HG03354 (cell line): ENCODE results near the gene MAGEB3.
"Not testable (repeated sequence)": the region's sequence is repeated elsewhere in the genome, so short reads cannot be mapped to it uniquely, and the experiment has no call there.

Experiments
- ATAC-seq: cut with Tn5 transposase; IDR thresholded peaks from one replicate; pipeline ENCODE4 v1.9.1; 2021; ENCODE audit warnings: mild to moderate bottlenecking; ENCODE audit not compliant: unreplicated experiment, poor library complexity, severe bottlenecking

The MAGEB3 gene

GRCh38 chrX:30230395-30230794 is at the start of gene MAGEB3:
TSS of gene MAGEB3 (plus strand) at chrX:30230657. CDS start at chrX:30235925, 5,268 bp downstream.
- ATAC-seq: no peak

- ATAC-seq: no peak
Measured at GRCh38 chrX:30181353-30181752, 49.1 kb upstream of the MAGEB3 start.

DNA sequence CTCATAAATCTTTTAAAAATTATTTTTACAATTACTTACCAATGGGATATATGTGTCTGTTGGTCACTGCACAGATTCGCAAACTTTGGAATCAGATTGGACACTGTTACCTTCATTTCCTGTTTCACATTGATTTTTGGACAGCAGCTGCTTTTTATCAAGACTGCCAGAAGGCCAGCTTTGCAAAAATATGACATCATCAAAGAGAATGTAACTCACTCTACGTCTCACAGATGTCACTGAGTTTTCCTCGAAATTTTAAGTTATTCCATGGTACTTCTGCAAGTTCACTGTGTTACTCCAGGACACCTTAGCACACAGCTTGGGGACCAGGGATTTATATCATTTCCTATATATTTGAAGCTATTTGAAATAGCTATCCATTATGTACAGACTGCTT is 46.9 kb upstream of the MAGEB3 start:
- ATAC-seq: no peak

- no peak for ATAC-seq
Measured at GRCh38 chrX:30190426-30190825, 40.0 kb upstream of the MAGEB3 start.

GRCh38 chrX:30193910-30194309 is 36.5 kb upstream of the MAGEB3 start:
- ATAC-seq: not testable (repeated sequence)

DNA sequence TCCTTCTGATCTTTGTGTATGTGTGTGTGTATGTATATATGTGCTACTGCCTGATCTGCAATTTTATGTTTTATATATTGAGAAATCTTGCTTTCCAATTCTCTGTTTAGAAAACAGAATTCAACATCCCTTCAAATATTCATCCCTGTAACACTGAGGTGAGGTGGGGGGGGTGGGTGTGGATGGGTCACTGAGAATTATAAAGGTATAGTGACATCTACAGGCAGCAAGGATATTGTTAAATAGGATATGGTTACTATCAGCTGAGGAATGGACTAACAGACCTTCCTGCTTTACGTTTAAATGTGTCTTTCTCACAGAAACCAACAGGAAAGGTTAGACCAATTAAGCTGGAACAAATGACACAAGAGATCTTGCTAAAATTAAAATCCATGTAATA is 34.1 kb upstream of the MAGEB3 start:
- ATAC-seq: peak; percentile 57

- no peak for ATAC-seq
Measured at GRCh38 chrX:30212172-30212571, 18.3 kb upstream of the MAGEB3 start.

GRCh38 chrX:30215357-30215843 is 15.1 kb upstream of the MAGEB3 start, which contains the start of gene MAGEB2:
TSS of gene MAGEB2 (plus strand) at chrX:30215563. CDS start at chrX:30218581, 3,018 bp downstream.
- ATAC-seq: no peak

DNA sequence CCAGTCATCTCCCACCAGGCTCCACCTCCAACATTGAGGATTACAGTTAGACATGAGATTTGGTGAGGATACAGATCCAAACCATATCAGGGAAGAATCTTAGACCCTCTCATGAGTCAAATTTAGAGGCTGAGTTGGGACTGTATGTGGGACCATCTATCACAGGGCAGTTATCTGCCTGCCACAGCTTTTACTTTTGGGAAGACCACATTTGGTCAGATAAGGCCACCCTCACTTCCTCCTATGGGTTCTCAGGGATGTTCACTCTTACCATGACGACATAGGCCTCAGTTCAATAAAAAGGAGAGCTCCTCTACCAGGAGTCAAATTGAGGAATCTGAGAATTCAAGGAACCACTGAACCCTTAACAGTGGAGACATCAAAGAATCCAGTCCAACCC is 13.0 kb upstream of the MAGEB3 start:
- ATAC-seq: no peak

DNA sequence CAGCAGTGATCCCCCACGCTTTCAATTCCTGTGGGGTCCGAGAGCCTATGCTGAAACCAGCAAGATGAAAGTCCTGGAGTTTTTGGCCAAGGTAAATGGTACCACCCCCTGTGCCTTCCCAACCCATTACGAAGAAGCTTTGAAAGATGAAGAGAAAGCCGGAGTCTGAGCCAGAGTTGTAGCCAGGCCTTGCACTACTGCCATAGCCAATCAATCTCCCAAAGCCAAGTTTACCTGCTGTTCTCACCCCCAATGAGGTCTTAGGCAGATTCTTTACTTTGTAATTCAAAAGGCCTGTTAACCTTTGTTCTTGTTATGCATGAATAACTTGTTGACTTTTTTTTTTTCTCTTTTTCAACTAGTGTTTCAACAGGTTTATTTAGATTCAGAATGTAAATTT is 11.1 kb upstream of the MAGEB3 start:
- no peak for ATAC-seq

DNA sequence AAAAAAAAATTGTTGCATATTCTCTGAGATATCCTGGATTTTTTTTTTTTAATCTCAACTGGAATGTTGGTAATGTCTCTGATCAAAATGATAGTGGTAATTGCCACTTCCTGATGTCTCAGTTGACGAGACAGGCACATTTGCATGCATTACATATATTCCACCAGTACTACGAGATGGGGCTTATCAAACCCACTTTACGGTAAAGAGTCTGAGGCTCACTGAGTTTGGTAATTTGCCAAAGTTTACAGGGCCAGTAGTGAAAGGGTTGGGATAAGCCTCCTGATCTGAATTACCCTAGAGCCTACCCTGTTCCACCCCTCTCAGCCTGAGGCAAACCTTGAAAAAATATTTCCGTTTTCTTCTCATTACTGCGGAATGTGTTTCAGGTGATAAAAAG is 9.8 kb upstream of the MAGEB3 start:
- ATAC-seq: no peak

DNA sequence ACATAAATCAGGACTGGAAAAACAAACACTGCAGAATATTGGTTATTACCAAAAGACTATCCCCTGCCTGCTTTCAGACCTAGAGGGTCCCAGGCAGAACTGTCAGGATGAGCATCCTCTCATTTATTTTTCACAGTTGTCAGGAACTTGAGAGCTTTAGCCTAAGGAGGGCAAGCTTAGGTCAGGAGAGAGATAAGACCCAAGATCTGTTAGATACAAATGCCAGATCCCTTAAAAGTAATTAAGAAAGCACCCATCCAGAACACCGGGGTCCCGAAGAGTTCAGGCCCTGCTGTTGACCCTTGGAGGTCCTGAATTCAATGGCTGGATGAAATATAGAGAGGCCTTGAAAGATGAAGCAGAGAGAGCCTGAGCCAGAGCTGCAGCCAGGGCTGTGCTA is 5.9 kb upstream of the MAGEB3 start:
- no peak for ATAC-seq

DNA sequence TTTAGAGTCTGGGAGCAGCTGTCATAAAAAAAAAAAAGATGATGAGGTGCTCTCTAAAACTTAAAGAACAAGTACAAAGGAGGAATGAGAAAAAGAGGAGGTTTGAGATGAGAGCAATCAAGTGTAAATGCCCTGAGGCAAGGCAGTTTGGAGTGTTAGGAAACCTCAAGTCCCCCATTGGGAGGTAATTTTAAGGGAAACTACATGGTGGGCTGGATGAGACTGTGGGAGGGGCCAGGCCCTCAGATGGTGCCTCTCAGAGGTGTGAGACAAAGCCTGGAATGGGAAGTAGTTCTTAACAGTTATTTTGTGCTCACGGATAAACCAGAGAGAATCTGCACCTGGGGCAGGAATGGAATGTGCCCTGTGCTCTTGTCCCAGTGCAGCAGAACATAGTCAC is 1.9 kb upstream of the MAGEB3 start:
- ATAC-seq: no peak

DNA sequence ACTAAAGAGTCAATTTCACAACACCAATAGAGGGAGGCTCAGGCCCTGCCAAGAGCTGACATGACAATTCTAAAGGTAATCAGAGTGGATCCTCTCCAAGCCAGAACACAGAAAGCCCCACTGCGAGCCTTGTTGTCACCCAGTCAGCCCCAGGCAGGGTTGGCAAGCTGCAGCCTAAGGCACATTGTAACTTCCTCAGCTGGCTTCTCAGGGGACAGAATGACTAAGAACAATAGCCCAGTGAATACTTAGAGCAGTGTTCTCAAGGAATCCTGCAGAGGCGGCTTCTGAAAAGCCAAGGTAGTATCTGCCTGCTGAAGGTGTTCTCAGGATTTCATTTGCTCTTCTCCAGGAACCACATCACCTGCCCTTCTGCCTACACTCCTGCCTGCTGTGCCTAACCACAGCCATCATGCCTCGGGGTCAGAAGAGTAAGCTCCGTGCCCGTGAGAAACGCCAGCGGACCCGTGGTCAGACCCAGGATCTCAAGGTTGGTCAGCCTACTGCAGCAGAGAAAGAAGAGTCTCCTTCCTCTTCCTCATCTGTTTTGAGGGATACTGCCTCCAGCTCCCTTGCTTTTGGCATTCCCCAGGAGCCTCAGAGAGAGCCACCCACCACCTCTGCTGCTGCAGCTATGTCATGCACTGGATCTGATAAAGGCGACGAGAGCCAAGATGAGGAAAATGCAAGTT is 11.4 kb downstream of the MAGEB3 start, which contains the start of gene MAGEB4:
Gene MAGEB4 (plus strand): TSS at position 277 of the 692 bp plus-strand sequence. CDS start 136 bp downstream, at position 413.
- no peak for ATAC-seq

GRCh38 chrX:30246769-30247489 is 16.5 kb downstream of the MAGEB3 start, which contains the start of gene MAGEB1:
TSS of gene MAGEB1 (plus strand) at chrX:30247146. CDS start at chrX:30250494, 3,348 bp downstream.
- ATAC-seq: no peak

DNA sequence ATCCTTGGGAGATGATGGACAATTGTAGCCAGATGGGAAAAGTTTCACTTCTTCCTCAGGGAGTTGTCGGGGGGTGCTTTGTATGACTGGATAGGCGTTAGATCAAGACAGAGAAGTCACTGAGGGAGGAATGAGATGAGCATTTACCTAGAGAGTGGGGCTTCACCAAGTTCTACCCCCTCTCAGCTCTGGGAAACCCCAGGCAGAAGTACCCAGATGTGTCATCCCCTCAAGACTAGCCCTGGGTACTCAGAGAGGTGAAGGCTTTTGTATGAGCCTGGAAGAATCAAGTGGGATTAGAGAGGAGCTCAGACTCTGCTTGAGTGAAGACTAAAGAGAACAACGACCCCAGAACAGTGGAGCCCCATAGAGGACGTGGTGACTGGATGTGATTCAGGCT is 18.4 kb downstream of the MAGEB3 start:
- ATAC-seq: peak; percentile 69

DNA sequence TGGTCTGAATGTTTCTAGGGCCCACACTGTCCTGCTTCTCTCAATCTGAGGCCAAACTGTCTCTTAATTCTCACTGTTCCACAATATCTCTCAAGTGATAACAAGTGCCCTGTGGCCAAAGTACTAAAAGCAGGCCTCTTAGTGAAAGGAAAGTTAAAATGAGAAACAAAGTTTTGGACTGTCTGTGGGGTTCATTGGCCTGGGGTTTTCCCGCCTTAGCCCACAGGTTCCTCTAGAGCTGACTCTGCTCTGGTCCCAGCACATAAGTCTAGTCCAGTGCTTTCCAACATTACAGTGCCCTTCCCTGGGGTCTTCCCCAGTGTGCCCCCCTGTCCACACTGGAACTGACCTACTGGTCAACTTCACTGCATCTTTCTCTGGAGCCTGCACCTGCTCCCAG is 22.8 kb downstream of the MAGEB3 start:
- ATAC-seq: peak; percentile 53

DNA sequence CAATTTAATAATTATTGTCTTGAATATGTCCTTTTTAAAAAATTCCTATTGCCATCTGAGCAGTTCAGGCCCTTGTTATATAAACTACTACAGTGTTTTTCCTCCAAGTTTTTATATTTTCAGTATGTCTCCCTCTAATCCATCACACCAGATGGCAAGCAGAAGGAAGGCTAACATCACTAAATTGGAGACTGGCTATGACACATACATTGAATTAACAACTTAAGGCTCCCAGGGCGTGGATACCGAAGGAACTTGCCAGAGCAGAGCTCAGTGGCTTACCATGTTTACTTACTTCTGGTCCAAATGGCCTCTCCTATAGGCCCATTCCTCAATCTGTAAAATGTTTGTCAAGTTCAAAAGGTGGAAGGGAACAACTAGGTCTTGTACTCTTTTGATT is 29.5 kb downstream of the MAGEB3 start:
- no peak for ATAC-seq

- no peak for ATAC-seq
Measured at GRCh38 chrX:30261012-30261411, 30.6 kb downstream of the MAGEB3 start.

GRCh38 chrX:30262763-30263162 is 32.3 kb downstream of the MAGEB3 start:
- no peak for ATAC-seq

GRCh38 chrX:30270639-30271038 is 40.2 kb downstream of the MAGEB3 start:
- no peak for ATAC-seq
